Embryonic facial prominence (tissue), 1 donor: Measurements from ENCODE around the gene KCTD13.
A peak's percentile ranks its signal among the peaks of the same experiment; 100 is the strongest.
"Not testable (repeated sequence)": the region's sequence is repeated elsewhere in the genome, so short reads cannot be mapped to it uniquely, and the experiment has no call there.

Experiments used
- DNase-seq: peaks from one replicate; pipeline ENCODE4 v3.0.0-alpha.2; 2016; ENCODE audit errors: extremely low spot score

KCTD13 gene

DNA sequence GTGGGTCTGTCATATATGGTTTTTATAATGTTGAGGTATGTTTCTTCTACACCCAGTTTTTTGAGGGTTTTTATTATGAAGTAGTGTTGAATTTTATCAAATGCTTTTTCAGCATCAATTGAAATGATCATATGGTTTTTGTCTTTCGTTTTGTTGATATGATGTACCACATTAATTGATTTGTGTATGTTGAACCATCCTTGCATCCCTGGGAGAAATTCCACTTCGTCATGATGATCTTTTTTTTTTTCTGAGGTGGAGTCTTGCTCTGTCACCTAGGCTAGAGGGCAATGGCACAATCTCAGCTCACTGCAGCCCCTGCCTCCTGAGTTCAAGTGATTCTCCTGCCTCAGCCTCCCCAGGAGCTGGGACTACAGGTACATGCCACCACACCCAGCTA lies 21.9 kb upstream of the KCTD13 start:
- DNase-seq = no peak

DNA sequence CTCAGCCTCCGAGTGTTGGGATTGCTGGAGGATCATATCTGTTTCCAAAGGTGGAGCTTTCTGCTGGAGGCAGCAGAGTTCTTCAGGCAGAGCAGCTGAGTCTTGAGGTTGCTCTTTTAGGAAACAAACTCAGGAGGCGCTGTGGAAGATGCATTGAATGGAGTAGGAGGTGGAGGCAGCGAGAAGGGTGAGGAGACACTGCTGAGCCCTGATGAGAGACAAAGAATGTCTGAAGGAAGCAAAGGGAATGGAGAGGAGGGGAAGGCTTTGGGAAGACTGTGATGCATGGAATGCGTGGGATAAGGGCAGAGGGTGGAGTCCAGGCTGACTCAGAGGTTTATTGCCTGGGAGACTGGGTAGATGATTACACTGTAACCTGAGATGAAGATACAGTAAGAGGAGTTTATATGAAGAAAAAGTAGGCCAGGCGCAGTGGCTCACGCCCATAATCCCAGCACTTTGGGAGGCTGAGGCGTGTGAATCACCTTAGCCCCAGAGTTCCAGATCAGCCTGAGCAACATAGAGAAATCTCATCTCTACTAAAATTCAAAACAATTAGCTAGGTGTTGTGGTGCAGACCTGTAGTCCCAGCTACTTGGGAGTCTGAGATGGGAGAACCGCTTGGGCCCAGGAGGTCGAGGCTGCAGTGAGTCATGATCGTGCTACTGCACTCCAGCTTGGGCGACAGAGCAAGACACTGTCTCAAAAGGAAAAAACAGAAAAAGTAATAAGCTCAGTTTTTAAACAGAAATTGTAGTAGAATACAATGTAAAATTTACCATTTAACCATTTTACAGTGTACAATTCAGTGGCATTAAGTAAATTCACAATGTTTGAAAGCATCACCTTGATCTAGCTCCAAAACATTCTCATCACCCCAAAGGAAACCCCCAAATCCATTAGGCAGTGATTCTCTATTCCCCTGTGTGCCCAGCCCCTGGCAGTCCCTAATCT lies 18.1 kb upstream of the KCTD13 start:
- peak; percentile 40 for DNase-seq

DNA sequence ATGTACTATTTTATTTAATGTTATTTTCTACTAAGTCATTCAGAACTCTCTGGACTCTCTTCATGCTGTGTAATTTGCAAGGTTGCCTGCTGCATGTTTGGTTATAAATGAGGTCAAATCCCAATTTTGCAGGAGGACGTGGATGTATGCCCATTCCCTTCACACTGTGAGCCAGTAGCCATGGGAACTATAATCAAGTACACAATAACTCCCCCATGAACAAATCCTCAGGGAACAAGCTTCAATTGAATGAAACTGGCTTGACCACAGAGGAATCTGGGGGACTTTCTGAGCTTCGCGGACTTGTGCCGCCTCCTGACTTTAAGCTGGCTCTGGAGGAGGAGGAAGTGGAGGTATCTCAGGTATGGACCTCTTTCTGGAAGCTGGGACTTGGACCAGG lies 14.6 kb upstream of the KCTD13 start:
- no peak for DNase-seq

DNA sequence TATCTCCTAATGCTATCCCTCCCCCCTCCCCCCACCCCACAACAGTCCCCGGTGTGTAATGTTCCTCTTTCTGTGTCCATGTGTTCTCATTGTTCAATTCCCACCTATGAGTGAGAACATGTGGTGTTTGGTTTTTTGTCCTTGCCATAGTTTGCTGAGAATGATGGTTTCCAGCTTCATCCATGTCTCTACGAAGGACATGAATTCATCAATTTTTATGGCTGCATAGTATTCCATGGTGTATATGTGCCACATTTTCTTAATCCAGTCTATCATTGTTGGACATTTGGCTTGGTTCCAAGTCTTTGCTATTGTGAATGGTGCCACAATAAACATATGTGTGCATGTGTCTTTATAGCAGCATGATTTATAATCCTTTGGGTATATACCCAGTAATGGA lies 5.7 kb upstream of the KCTD13 start:
- DNase-seq = not testable (repeated sequence)

DNA sequence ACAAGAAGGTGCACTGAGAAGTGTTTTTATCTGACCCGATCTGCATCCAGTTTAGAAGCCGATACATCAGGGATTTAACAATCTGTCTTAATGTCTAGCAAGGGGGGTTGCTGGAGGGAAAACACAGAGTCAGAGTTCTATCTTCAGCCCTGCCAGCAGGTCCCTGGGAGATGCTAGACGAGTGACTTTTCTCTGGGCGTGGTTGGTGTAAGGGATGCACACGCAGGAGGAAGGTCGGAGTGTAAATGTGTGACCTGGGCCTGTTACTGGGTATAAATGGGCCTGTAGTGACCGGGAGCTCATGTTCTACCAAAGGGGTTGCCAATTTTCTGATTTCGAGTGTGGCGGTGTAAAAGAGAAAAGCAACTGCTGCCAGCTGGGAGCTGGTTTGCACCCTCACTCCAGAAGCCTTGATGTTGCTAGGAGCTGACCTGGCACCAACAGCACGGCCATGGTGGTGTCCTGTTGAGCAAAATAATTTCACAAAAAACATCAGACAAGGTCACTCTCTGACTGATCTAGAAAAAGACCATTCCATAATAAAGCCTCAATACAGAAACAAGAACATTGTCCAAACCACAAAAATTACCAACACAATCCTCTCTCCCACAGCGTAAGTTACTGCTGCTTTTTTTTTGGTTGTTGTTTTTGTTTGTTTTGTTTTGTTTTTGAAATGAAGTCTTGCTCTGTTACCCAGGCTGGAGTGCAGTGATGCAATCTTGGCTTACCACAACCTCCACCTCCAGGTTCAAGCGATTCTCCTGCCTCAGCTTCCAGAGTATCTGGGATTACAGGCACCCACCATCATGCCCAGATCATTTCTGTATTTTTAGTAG lies 1.3 kb upstream of the KCTD13 start:
- DNase-seq = no peak

DNA sequence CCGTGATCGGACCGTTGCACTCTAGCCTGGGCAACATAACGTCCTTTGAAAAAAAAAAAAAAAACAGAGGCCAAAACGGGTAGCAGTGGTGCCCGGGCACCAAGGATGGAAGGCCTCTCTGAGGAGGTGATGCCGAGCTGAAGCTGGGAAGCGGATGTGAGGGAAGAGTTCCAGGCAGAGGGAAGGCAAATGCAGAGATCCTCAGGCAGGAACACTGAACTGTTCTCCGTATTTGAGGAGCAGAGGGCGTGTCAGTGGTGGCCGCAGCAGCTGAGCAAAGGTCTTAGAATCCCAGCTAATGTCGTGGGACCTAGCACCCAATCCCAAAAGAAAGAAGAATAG lies 656 bp upstream of the KCTD13 start:
- no peak for DNase-seq

DNA sequence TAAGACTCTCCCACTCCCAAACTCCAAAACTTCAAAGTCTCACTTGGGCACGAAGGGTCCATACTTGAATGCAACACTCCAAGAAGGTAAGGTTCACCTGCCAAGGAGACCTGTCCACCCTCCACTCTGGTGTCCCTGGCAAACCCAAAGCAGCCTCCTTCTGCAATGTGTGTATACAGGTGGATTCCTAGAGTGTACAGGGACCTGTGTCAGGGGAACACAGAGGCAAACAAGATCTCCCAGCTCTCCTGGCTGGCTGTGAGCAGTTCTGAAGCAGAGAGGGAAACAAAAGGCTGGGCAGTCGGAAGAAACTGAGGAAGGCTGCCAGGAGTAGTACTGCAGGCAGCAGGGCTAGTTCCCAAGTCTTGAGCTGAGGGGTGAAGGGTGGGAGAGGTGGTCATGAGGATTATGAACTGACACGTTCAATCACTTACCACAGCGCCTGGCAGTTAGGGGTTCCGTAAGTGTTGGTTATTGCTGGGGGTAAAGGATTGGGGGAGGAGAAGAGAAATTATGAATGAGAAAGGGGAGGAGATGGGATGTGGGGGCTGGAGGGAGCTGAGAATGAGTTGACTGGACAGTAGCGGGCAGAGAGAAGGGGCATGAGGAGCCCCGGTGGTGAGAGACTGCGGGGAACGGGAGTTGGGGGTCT lies 795 bp downstream of the KCTD13 start:
- DNase-seq = no peak

DNA sequence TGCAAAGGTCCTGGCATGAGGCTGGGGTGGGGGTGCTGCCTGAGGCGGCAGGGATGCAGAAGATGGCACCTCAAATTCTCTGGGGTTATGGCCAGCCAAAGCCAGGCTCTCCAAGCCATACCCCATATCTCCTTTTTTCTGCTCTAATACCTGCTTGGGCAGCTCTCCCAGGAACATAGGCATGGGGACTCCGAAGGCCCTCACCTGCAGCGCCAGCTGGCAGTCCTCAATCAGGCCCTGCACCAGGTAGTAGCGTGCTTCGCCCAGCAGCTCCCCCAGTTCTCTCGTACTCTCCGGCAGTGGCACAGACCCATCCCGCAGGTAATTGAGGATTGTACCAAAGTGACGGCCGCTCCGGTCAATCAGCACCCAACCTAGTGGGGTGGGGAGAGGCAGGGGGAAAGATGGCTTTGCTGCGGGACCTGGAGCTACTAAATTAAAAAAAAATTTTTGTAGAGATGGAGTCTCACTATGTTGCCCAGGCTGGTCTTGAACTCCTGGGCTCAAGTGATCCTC lies 3.0 kb downstream of the KCTD13 start:
- no peak for DNase-seq

DNA sequence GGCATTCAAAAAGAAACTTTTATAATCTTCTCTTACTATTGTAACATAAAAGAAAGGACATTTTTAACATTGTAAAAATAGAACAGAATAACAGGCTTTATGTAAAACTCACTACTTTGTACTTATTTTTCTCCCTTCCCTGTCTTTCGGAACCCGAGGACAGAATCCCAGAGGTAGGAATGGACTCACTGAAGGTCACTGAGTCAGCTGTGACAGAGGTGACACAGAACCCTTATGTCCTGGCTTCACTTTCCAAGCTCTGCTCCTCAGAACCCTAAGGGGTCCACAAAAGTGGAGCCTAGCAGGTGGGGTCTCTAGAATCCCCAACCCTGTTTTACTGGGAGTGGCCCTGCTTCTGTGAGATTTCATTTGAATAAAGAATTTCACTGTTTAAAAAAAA lies 3.7 kb downstream of the KCTD13 start:
- DNase-seq = no peak

DNA sequence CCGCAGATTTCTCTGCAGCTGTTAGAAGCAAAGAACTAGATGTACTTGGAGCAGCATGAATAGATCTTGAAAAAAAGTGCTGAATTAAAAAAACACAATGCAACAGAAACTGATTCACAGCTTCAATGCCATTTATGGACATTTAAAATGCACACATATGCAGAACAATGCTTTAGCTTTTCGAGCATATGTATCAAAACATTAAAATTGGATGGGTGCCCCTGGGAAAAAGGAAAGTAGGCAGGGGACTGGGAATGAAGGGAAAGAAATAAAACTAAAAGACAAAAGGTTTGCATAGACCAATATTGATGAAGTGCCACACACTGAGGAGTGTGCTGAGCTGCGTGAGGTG lies 5.0 kb downstream of the KCTD13 start:
- no peak for DNase-seq

DNA sequence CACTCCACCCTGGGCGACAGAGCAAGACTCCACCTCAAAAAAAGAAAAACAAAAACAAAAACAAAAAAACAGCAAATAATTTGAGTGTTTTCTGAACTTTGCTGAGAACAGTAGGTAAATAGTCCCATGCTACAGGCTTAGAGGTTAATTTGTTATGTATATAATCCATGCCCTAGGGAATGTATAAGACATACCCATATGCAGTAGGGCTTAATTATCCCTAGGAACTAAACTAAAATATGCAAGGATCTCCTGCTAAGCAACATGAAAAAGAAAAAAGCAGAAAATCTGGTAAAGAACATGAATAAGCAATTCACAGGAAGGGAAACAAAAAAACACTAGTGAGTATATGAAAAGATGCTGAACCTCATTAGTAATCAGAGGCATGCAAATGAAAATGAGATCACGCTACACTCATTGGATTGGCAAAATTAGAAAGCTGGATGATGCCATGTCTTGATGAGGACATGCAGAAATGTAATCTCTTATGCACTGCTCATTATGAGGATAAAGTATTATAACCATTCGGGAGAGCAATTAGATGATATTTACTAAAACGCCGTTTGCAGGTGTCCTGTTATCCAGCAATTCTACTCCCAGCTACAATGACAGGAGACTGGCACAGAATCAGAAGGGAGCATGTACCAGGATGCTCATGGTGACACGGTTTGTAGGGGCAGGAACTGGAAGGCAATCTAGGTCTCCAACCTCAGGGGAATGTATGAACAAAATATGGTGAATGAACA lies 5.6 kb downstream of the KCTD13 start:
- no peak for DNase-seq

DNA sequence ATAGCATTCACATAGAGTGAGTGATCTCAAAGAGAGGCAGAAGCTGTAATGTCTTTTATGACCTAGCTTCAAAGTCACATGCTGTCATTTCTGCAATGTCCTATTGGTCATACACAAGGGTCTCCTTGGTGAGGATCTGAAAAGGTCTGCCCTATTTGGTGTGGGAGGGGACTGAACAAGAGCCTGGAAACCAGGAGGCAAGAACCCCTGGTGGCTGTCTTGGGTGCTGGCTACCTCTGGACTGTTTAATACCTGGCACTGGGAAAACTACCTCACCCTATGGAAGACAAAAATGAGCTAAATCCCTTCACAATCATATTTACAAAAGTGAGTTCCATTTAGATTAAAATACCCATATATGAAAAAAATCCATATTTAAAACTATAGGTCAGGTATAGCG lies 9.0 kb downstream of the KCTD13 start:
- no peak for DNase-seq

DNA sequence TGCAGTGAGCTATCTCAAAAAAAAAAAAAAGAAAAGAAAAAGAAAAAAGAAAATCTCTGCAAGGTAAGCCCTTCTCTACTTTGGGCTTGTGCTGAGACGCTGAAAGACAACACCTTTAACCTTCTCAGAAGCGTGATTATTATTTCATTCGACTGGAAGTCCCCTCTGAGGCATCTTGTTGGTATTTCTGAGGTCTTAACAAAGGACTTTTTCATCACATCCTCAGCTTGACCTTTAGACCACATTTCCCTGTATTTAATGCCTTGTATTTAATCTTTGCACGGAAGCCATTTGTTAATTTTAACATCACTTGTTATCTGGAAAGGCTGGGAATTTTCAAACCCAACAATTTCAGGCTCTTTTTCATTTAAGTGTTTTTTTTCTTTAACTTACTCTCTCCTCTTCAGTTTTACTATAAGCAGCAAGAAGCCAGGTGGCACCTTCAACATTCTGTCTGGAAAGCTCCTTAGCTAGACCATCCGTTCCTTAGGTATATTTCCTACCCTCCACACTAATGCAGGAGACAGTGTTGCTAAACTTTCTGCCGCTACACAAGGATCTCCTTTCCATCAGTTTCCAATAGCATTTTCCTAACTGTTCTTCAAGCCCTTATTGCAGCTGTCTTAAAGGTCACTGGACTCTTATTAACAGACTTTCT lies 10.3 kb downstream of the KCTD13 start:
- no peak for DNase-seq

DNA sequence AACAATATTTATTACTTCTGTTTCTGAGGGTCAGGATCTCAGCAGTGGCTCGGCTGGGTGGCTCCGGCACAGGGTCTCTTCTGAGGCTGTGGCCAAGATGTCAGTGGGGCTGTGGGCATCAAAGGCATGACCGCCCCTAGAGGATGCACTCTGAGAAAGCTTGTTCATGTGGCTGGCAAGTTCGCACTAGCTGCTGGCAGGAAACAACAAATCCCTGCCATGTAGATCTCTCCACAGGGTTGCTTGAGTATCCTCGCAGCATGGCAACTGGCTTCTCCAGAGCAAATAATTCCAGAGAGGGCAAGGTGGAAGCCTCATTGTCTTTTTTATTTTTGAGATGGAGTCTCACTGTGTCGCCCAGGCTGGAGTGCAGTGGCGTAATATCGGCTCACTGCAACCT lies 12.5 kb downstream of the KCTD13 start:
- DNase-seq = no peak

DNA sequence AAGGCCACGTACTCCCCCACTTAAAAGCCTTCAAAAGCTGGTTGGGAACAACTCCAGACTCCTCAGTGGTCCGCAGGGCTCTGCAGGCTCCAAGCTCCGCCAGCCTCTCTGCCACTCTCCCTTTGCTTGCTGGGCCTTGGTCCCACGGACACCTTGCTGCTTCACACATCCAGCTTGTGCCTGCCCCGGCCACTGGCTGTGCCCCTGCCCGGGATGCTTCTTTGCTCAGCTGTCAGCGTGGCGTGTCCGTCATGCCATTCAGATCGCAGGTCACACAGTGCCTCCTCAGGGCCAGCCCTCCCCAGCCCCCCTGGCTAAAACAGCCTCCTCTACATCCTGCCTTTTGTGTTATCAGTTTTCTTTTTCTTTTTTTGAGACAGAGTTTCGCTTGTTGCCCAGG lies 13.9 kb downstream of the KCTD13 start:
- DNase-seq = no peak

DNA sequence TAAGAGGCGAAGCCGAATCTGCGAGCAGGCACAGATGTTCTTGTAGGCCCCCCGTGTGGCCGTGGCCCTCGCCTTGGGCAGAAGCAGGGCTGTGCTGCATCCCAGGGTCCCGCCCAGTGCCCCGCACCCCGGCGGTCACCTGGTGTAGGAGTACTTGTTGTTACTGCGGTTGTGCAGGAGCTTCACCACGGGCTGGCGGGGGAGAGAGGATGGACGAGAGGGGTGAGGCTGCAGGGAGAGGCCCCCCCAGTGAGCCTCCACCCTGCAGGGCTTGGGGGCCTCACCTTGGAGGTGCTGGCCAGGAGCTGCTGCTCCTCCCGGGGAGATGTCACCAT lies 14.4 kb downstream of the KCTD13 start:
- no peak for DNase-seq

DNA sequence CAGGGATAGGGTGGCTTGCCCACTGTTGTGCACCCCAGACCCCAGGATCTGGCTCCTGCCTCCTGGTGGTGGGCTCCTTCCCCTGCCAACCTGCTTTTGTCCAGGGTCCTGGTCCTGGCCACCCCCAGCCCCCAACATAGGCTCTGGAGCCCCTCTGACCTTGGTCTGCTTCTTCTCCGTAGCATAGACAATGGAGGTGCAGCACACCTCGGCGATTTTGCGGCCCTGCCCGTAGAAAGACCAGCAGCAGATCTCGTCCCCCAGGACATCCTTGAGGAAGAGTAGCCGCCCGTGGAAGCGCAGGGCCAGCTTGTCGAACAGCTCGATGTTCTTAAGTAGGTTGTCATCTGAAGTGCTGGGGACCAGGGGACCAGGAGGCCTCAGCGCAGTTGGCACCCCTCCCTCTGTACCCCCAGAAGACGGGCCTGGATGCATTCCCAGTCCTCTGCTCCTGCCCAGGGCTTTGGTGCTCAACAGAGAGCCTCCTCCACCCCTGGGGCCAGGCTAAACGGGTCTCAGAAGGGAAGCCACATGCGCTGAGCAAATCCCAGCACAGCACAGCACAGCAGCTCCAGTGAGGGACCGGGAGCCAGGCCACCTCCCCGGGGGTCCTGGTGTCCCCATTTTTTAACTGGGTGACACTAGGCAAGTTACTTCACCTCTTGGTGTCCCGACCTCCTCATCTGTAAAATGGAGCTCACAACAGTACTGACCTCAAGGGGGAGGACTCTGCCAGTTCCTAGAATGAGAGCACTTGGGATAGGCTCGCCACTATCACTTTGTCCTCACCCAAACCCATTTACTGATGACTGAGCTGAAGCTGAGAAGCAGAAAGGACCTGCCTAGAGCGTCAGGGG lies 15.0 kb downstream of the KCTD13 start:
- no peak for DNase-seq

DNA sequence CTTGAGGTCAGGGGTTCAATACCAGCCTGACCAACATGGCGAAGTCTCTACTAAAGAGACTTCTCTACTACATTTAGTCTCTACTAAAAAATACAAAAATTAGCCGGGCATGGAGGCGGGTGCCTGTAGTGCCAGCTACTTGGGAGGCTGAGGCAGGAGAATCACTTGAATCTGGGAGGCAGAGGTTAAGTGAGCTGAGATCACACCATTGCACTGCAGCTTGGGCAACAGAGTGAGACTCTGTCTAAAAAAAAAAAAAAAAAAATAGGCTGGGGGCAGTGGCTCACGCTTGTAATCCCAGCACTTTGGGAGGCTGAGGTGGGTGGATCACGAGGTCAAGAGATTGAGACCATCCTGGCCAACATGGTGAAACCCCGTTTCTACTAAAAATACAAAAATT lies 16.2 kb downstream of the KCTD13 start:
- DNase-seq = not testable (repeated sequence)

DNA sequence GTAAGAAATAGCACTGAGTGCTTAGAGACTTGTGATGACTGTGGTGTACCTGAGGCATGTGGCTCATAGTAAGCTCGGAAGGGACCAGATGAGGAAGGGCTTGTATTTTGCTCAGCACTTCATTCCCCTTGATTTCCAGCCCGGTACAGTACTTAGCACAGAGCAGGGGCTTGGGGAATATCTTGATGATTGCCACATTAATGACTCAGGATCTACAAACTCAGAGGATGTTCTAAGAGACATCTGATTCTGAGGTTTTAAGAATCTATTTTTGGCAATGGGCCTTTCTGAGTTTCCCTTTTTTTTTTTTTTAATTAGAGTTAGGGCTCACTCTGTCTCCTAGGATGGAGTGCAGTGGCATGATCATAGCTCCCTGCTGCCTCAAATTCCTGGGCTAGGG lies 16.6 kb downstream of the KCTD13 start:
- DNase-seq = no peak

DNA sequence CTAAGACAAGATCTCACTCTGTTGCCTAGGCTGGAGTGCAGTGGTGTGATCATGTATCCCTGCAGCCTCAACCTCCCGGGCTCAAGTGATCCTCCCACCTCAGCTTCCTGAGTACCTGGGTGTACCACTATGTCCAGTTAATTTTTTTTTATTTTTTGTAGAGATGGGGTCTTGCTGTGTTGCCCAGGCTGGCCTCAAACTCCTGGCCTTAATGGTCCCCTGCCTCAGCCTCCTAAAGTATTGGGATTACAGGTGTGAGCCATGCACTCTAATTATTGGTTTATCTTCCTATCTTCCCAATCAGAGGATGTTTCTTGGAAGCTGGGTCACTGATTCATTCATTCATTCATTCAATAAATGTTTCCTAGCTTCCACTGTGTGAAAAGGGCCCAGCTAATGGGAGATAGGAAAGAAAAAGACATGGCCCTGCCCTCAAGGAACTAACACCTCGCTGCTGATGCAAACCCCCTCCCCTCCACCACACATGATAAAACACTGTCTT lies 17.3 kb downstream of the KCTD13 start:
- DNase-seq = no peak
